GM12878 (cell line): ENCODE measurements around the gene TAF4. TPM values are rescaled to one million over a fixed set of nuclear protein-coding genes. Genes with fewer than 3 reads are reported as not detected.

Source experiments
- ATF7 ChIP-seq: fragments of 450-650 bp; IDR thresholded peaks from 2 replicates; pipeline ENCODE4 v1.6.1; 2016; ENCODE audit warnings: low read depth, mild to moderate bottlenecking
- E2F4 ChIP-seq: IDR thresholded peaks from 2 replicates; pipeline ENCODE4 v1.6.1; 2012; ENCODE audit warnings: low read depth, low read length, improper control_type of control experiment
- E2F8 ChIP-seq: fragments of 450-650 bp; IDR thresholded peaks from 2 replicates; pipeline ENCODE4 v1.6.1; 2018; ENCODE audit warnings: mild to moderate bottlenecking, low read depth, moderate library complexity; ENCODE audit not compliant: partially characterized antibody
- E4F1 ChIP-seq: fragments of 450-650 bp; IDR thresholded peaks from 2 replicates; pipeline ENCODE4 v1.6.1; 2018; ENCODE audit warnings: borderline replicate concordance, mild to moderate bottlenecking; ENCODE audit not compliant: partially characterized antibody
- MXI1 ChIP-seq: fragments of 150-350 bp; IDR thresholded peaks from 2 replicates; pipeline ENCODE4 v1.6.1; 2011; ENCODE audit warnings: low read depth, mild to moderate bottlenecking, inconsistent platforms, low read length, improper control_type of control experiment
- NKRF ChIP-seq: fragments of 450-650 bp; conservative IDR thresholded peaks from 2 replicates; pipeline ENCODE4 v1.6.1; 2017; ENCODE audit warnings: mild to moderate bottlenecking, moderate library complexity
- RELA ChIP-seq: fragments of 450-650 bp; IDR thresholded peaks from 2 replicates; pipeline ENCODE4 v1.8.0; 2014; ENCODE audit warnings: borderline replicate concordance; ENCODE audit not compliant: partially characterized antibody
- SIX5 ChIP-seq: IDR thresholded peaks from 2 replicates; pipeline ENCODE4 v1.6.1; 2011; ENCODE audit warnings: mild to moderate bottlenecking, low read depth, low read length, moderate library complexity; ENCODE audit not compliant: severe bottlenecking
- SKIL ChIP-seq: fragments of 450-650 bp; IDR thresholded peaks from 2 replicates; pipeline ENCODE4 v1.6.1; 2017; ENCODE audit warnings: mild to moderate bottlenecking, low read depth, inconsistent platforms; ENCODE audit not compliant: poor library complexity, severe bottlenecking
- SREBF1 ChIP-seq: IDR thresholded peaks from 2 replicates; pipeline ENCODE4 v1.6.1; 2012; ENCODE audit warnings: mild to moderate bottlenecking, low read length
- polyA plus RNA-seq, 11 experiments: library from polyadenylated mRNA; depleted of rRNA in 4 of 11; unstranded in 6 of 11; stranded (reverse) in 5 of 11; fragments of >200 nt; fragmentation: Nextera tagmentation in 4 of 11; fragmentation: Illumina TruSeq in 1 of 11; extraction: Ambion mirVana in 4 of 11; extraction: Trizol in 1 of 11; gene quantifications; 1 replicate in 1 of 11; 2 replicates in 10 of 11; pipeline versions ENCODE4 v1.2.1 to v1.2.3, GENCODE V29; 2011 to 2016; ENCODE audit warnings: inconsistent platforms in 2 of 11, missing spikeins in 2 of 11, low read depth in 1 of 11
- total RNA-seq, 4 experiments: library from RNA; depleted of rRNA in 3 of 4; stranded (reverse); fragments of >200 nt in 3 of 4; fragmentation: Illumina TruSeq in 1 of 4; extraction: Trizol in 1 of 4; gene quantifications; 2 replicates each; pipeline versions ENCODE4 v1.2.1 to v1.2.3, GENCODE V29; 2013 to 2021

The TAF4 gene
- total and polyA plus RNA-seq, 10 of the 15 experiments (the other 5 are each of a cell fraction or from before 2014, with no cell fraction given): 0.39 to 16.9 (median 3.4) TPM

- TF ChIP-seq E2F8: no peak
- no peak for TF ChIP-seq NKRF
- no peak for TF ChIP-seq MXI1
- TF ChIP-seq E2F4: no peak
- no peak for TF ChIP-seq E4F1
- TF ChIP-seq RELA: no peak
- no peak for TF ChIP-seq SIX5
- TF ChIP-seq SKIL: no peak
- no peak for TF ChIP-seq ATF7
- TF ChIP-seq SREBF1: no peak
Observed at GRCh38 chr20:62032609-62033368, 32.9 kb downstream of the TAF4 start (continued).
